ENCODE data around the gene PLA2G6. TPM values are rescaled to one million over a fixed set of nuclear protein-coding genes. Genes with fewer than 3 reads are reported as not detected.

PLA2G6 gene
- total RNA-seq, 1 experiment from 2014 or later: 24.1 TPM

DNA sequence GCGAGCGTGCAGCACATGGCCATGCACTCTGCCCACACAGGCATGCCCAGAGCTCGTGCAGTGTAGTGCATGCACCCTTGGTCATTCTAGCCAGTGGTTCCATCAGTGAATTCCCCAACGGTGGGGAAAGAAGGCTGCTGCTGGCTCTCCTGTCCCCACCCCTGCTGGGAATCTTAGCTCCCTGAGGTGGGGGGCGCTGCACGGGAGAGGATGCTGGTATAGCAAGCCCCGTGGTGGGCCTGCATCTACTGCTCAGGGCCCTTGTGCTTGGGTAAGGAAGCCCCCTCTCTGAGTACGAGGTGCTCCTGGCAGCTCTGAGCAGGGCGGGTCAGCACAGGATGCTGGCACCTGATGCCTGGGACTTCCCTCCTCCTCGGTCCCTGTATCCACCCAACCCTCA lies 52.6 kb downstream of the PLA2G6 start:
- no peak overlapping the region for H3K4me3 Mint-ChIP-seq
- Histone ChIP-seq H3K14ac (ENCODE audit: insufficient read depth, low read length) (no peak overlapping the region; the same call in 1 of the 2 replicates), H3K4me1 (ENCODE audit: insufficient read depth, low read length) (no peaks in the 10 kb centered on the region), H3K18ac (ENCODE audit: insufficient read length, low read depth, low read length) (no peak overlapping the region), H4K5ac (ENCODE audit: insufficient read length, low read depth, low read length) (no peak overlapping the region), H3K4ac (ENCODE audit: low read depth, low read length) (no peak overlapping the region), H4K8ac (replicated peaks; ENCODE audit: insufficient read length, low read depth, low read length) (no peak overlapping the region), H3K27ac (ENCODE audit: insufficient read length, low read depth, low read length) (no peak overlapping the region), H2BK120ac (ENCODE audit: low read depth, low read length, poor library complexity, severe bottlenecking) (no peak overlapping the region), H3K56ac (ENCODE audit: insufficient read length, low read depth, low read length) (no peak overlapping the region), H3T11ph (ENCODE audit: low read length) (no peak overlapping the region), H2BK5ac (ENCODE audit: insufficient read length, low read length) (no peak overlapping the region), H4K20me1 (ENCODE audit: control insufficient read depth, insufficient read depth, insufficient read length) (no peaks in the 10 kb centered on the region), H3K4me2 (ENCODE audit: insufficient read depth, insufficient read length, low read length) (no peak overlapping the region), H2BK15ac (ENCODE audit: low read depth, low read length) (no peak overlapping the region), H3K23ac (ENCODE audit: insufficient read length, low read depth, low read length) (no peak overlapping the region), H3K27me3 (ENCODE audit: insufficient read depth, low read length) (no peaks in the 10 kb centered on the region), H3K79me1 (ENCODE audit: insufficient read depth, low read depth, low read length, poor library complexity, severe bottlenecking) (no peaks in the 10 kb centered on the region), H2AK5ac (ENCODE audit: insufficient read length, low read length) (no peak overlapping the region), H2AFZ (ENCODE audit: low read length) (no peak overlapping the region), H2BK12ac (ENCODE audit: insufficient read length, low read depth, low read length) (no peak overlapping the region), H3K9ac (ENCODE audit: extremely low read depth, insufficient read length, low read length) (no peak overlapping the region), H3K9me3 (ENCODE audit: control insufficient read depth, low read depth, low read length) (no peaks in the 10 kb centered on the region), H3K79me2 (ENCODE audit: insufficient read depth, low read length) (no peaks in the 10 kb centered on the region), H3K23me2 (ENCODE audit: insufficient read length, low read depth, low read length, poor library complexity, severe bottlenecking) (no peaks in the 10 kb centered on the region), H4K91ac (ENCODE audit: insufficient read length, low read depth, low read length) (no peak overlapping the region), H2BK20ac (ENCODE audit: low read depth, low read length, poor library complexity, severe bottlenecking) (no peak overlapping the region)
- no CpG with 5 or more reads among the region's 10 CpGs for WGBS (ENCODE audit: extremely low coverage, insufficient read length, low lambda C conversion rate)
- no peak for DNase-seq
- peaks cover 4% of the 10 kb centered on the region in 2 experiments for H3K4me1 Mint-ChIP-seq
- no peaks in the 10 kb centered on the region for H3K27me3 Mint-ChIP-seq (ENCODE audit: low read depth)
- TF ChIP-seq, protein P1, sequence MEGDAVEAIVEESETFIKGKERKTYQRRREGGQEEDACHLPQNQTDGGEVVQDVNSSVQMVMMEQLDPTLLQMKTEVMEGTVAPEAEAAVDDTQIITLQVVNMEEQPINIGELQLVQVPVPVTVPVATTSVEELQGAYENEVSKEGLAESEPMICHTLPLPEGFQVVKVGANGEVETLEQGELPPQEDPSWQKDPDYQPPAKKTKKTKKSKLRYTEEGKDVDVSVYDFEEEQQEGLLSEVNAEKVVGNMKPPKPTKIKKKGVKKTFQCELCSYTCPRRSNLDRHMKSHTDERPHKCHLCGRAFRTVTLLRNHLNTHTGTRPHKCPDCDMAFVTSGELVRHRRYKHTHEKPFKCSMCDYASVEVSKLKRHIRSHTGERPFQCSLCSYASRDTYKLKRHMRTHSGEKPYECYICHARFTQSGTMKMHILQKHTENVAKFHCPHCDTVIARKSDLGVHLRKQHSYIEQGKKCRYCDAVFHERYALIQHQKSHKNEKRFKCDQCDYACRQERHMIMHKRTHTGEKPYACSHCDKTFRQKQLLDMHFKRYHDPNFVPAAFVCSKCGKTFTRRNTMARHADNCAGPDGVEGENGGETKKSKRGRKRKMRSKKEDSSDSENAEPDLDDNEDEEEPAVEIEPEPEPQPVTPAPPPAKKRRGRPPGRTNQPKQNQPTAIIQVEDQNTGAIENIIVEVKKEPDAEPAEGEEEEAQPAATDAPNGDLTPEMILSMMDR (conservative IDR thresholded peaks at IDR 0.05): no peak
- no peaks in the 10 kb centered on the region for H3K9me3 Mint-ChIP-seq
- H3K36me3 Mint-ChIP-seq (ENCODE audit: insufficient read depth in 1 of 3, low read depth in 3 of 3): peaks cover 0 to 17% (median 6%) of the 10 kb centered on the region in 3 experiments; a peak in 4 of 7 replicates
- peak overlapping the region in 1 of 3 experiments; percentile 72; a peak in 1 of 7 replicates for H3K27ac Mint-ChIP-seq

All from H9 (cell line).